ENCODE results near the gene TMEM89. TPM values are rescaled to one million over a fixed set of nuclear protein-coding genes. Genes with fewer than 3 reads are reported as not detected.

TMEM89 gene
- total RNA-seq, 4 donors from 2014 or later: not detected

DNA sequence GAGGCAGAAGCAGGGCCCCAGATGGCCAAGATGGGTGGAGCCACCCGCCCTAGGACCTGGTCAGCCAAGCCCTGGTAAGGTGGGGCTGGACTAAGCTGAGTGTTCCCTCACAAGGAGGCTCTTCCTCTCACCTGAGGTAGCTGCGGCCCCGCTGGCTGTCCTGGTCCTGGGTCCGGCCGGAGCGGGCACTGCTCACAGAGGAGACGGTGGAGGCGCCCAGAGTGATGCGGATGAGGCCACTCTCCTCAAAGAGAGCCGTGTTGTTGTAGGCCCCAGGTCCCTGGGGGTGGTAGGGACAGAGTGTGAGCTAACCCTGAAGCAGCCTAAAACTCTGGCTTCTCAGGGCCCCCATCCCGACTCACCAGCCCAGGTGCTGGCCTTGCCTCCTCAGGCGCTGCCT lies 21.0 kb upstream of the TMEM89 start:
- no peak for TF ChIP-seq CTCF (IDR thresholded peaks at IDR 0.05)

GRCh38 chr3:48641396-48641795 lies 19.8 kb upstream of the TMEM89 start:
- no peak for ATAC-seq (ENCODE audit: low FRiP score)
- no peak for TF ChIP-seq CTCF (IDR thresholded peaks at IDR 0.05)
- DNase-seq (ENCODE audit: low spot score): no peak

More for the DNA sequence above, 21.0 kb upstream of the TMEM89 start:
- no peak for DNase-seq (ENCODE audit: low spot score)
- ATAC-seq (ENCODE audit: low FRiP score): no peak

DNA sequence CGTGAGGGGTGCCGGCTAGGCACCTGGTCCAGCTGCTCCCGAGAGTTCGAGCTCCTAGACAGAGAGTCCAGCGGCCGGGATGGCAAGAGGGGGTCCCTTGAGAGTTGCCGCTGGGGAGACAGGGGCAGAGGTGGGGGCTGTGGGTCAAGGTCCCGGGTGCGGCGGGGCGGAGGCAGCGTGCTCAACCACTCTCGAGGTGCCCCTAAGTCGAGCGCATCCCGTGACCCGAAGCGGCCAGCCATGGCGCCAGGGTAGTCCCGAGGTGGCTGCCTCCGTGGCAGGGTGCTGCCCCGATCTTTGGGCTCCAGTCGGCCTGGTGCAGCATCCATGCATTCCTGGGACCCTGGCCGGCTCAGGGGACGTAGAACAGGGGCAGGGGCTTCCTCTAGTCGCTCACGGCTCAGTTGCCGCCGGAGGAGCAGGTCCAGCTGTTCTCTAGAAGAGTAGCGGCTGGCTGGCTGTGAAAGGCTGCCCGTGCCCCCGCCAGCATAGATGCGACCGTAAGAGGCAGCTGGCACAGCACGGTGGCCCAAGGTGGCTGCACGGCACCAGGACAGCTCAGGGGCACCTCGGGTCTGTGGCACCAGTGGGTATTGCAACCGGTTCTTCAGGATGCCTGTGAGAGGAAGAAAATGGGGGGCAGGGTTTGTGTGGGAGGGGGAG lies 18.5 kb upstream of the TMEM89 start:
- DNase-seq (ENCODE audit: low spot score) (no peak), ATAC-seq (ENCODE audit: low FRiP score) (no peak)
- TF ChIP-seq CTCF (IDR thresholded peaks at IDR 0.05): no peak

DNA sequence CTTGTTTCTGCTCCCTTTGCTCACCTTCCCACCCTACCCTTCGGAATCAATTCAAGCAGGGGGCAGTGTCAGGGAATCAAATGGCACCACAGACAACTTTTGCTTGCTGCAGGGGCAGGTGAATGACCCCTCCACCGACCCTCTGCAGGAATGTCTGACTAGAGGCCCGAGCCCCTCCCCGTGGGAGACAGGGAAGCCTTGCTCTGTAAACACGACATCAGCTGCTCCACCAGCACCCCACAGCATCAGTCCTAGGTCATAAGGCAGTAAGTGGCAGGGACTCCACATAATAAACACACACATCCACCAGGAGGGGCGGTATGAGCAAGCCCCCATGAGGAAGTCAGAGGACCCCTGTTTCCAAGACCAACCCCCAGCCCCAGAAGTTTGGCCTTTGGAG lies 15.7 kb upstream of the TMEM89 start:
- TF ChIP-seq CTCF (IDR thresholded peaks at IDR 0.05): no peak

GRCh38 chr3:48636149-48636655 lies 14.6 kb upstream of the TMEM89 start:
- no peak for TF ChIP-seq CTCF (IDR thresholded peaks at IDR 0.05)
- DNase-seq (ENCODE audit: low spot score) (no peak), ATAC-seq (ENCODE audit: low FRiP score) (no peak)

More for the DNA sequence above, 15.7 kb upstream of the TMEM89 start:
- no peak for DNase-seq (ENCODE audit: low spot score)
- no peak for ATAC-seq (ENCODE audit: low FRiP score)

DNA sequence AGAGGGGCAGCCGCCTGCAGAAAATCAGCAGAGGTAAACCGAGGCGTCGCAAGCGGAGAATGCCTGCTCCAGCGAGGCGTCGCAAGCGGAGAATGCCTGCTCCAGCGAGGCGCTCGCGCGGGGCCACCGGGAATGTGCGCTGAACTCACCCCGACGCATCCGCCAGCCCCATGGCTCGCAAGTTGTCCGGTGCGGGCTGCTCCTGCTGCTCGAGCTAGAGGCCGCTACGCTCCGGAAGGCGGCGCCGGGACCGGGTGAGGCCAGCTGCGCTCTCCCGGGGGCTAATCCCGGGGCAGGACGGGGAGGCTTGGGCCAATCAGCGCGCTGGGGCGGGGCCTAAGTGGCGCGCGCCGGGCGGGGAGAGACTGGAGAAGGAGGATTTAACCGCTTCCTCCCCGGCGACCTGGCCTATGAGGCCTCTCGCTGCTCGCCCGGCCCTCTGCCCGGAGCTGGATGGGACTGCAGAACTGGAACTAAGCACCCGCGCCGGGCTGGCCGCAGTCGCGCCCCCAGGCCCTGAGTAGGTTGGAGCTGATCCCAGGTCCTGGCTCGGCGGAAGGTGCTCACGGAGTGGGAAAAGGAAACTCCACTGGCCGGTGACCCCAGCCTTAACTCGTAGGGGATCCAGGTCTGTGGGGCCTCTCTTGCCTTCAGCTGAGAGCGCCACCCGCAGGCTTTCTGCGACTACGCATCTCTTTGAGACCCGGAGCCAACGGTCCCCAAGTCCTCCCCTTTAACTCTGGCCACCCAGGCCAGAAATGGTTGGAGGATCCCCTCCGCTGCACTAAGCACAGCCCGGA lies 13.9 kb upstream of the TMEM89 start, which contains the start of gene SLC26A6:
Gene SLC26A6, minus strand, starts transcription at position 240 of the 800 bp plus-strand sequence. Its CDS starts 68 bp downstream, at position 172.
- DNase-seq (ENCODE audit: low spot score) (peak; percentile 90), ATAC-seq (ENCODE audit: low FRiP score) (peak; percentile 98)
- no peak for TF ChIP-seq CTCF (IDR thresholded peaks at IDR 0.05)
